GM20000 (cell line): ENCODE results near the gene TSPYL6.

Source experiments
- DNase-seq: peaks from one replicate; pipeline ENCODE4 v3.0.0; 2012; ENCODE audit warnings: low spot score
- TF ChIP-seq, protein P1 (sequence below): IDR thresholded peaks from 2 replicates; pipeline ENCODE4 v1.5.1; 2012; ENCODE audit warnings: mild to moderate bottlenecking, control low read depth; ENCODE audit errors: extremely low read depth, missing control alignments

The TSPYL6 gene

GRCh38 chr2:54209379-54209778 lies 46.6 kb downstream of the TSPYL6 start:
- TF ChIP-seq, protein P1, sequence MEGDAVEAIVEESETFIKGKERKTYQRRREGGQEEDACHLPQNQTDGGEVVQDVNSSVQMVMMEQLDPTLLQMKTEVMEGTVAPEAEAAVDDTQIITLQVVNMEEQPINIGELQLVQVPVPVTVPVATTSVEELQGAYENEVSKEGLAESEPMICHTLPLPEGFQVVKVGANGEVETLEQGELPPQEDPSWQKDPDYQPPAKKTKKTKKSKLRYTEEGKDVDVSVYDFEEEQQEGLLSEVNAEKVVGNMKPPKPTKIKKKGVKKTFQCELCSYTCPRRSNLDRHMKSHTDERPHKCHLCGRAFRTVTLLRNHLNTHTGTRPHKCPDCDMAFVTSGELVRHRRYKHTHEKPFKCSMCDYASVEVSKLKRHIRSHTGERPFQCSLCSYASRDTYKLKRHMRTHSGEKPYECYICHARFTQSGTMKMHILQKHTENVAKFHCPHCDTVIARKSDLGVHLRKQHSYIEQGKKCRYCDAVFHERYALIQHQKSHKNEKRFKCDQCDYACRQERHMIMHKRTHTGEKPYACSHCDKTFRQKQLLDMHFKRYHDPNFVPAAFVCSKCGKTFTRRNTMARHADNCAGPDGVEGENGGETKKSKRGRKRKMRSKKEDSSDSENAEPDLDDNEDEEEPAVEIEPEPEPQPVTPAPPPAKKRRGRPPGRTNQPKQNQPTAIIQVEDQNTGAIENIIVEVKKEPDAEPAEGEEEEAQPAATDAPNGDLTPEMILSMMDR: no peak
- no peak for DNase-seq

DNA sequence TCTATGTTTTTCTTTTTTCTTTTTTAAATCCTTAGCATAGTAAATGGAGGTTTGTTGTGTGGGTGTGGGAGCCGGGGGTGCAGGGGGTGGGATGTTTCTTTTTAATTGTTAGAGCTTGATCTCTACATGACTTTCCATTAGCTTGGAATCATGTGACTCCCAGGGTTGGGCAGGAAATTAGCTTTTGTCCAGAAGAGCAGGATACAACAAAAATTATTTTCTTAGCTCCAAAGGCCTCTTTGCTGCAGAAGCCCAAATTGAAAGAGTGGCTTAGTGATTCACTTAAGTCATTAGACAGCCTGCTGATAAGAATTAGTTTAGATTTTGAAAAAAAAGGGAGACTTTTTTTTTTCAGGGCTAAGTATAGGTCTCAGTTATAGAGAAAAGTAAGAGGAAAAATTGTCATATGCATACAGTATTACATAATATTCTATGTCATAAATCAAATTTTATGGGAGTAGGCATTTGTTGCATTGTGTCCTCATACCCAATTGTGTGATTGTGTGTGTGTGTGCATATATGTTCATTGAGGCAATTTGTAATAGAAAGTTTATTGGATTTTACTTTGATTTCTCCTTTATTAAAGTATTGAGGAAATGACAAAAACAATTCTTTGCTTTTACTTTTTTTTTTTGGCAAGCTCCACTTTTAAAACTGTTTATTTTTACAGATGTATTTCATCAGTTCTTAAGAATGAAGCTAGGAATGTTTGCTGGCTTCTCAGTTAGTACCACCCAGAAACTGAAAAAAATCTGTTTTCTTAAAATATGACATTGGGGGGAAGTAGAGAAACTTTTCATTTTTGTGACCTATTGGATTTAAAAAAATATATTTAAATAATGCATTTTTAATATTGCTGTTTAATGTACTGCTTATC lies 47.4 kb downstream of the TSPYL6 start:
- TF ChIP-seq, protein P1: no peak
- DNase-seq: no peak

- no peak for DNase-seq
- TF ChIP-seq, protein P1: no peak
Observed at GRCh38 chr2:54207666-54208195, 48.3 kb downstream of the TSPYL6 start.

- TF ChIP-seq, protein P1: no peak
- peak; percentile 38 for DNase-seq
Observed at GRCh38 chr2:54206596-54206995, 49.4 kb downstream of the TSPYL6 start.

DNA sequence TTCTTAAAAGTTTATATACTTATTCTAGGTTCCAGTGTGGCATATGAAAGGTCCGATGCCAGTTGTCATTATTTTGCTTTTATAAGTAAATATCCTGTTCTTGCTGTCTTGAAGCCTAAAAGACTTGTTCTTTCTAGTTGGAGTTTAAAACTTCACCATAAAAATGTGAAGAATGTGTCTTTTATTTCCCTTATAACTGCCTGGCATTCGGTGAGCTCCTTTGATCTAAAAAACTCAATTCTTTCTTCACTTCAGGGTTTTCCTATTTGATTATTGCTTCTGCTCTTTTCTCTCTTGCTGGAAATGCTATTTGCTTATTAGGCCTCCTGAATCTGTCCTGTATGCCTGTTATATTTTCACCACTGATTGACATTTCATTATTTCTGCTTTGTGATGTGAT lies 51.6 kb downstream of the TSPYL6 start:
- no peak for DNase-seq
- TF ChIP-seq, protein P1: no peak
